Superior temporal gyrus (tissue), 1 donor: Measurements from ENCODE around the gene POU3F1.

Experiments
- DNase-seq: peaks from one replicate; pipeline ENCODE4 v3.0.0-alpha.2; 2016; ENCODE audit errors: extremely low spot score

The POU3F1 gene

GRCh38 chr1:38046333-38046883 lies at the start of gene POU3F1:
Gene POU3F1 (minus strand): TSS chr1:38046793. CDS start chr1:38046743, 50 bp downstream.
- DNase-seq = no peak

DNA sequence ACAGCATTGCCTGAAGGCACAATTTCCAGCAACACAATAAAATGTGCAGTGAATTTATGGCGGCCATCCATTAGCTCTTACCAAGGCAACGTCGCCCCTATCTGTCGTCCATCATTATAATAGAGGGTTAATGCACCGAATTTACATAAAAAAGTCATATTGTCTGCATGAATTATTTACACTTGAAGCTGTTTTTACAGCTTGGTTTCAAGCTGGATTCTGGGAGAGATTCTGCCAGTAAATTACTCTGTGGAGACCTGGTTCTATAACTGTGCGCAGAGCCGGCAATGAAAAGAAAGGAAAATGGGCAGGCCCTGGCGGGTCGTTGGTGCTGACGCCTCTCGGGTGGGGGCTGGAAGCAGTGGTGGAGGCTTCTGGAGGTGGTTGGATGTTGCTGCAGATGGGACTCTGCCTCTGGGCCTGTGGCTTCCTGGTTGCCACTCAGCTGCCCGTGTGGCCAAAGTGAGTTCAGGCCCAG lies 48.9 kb upstream of the POU3F1 start:
- DNase-seq = no peak

DNA sequence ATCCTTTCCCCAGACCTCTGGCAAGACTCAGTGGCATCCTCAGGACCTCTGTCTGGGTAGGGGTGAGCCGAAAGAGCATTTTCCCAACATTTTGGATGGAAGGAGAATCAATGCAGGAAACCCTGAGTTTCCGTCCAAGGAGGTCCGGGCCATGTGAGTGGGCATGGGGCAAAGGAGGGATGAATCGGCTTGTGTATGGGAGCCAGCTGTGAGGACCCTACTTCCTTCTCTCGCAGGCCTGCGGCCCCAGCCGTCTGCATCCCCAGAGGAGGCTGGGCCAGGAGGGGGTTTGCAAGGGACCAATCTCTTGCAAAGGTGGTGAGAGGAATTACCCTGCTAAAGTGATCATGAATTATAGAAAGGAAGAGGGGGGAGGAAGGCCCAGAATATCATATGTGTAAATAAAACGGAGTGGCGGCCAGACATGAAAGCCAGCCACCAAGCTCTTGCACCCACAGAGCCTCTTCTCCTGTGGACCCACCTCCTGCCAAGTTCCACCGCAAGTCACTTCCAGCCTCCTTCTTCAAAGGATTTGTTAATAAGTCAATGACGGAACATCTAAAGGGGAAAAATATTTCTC lies 48.2 kb upstream of the POU3F1 start:
- DNase-seq = no peak

- DNase-seq = no peak
Observed at GRCh38 chr1:38093569-38094520, 47.3 kb upstream of the POU3F1 start.

GRCh38 chr1:38092256-38092655 lies 45.7 kb upstream of the POU3F1 start:
- DNase-seq = no peak

DNA sequence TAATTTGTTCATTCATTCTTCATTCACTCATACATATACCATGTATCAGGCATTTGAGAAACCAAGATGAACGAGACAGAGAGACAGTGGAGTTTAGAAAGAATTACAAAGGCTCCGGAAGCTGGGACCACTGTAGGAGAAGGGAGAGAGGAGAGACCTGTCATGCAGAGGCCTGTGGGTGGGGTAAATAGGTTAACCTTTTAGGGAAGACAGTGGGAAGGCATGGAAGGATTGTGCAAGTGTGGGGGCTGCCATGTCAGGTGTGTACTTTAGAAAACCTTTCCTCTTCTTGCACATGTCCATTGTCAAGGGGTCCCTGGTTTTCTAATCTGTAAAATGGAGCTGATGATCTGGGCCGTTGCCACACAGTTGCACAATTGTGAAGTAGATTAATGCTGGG lies 44.2 kb upstream of the POU3F1 start:
- DNase-seq = no peak

DNA sequence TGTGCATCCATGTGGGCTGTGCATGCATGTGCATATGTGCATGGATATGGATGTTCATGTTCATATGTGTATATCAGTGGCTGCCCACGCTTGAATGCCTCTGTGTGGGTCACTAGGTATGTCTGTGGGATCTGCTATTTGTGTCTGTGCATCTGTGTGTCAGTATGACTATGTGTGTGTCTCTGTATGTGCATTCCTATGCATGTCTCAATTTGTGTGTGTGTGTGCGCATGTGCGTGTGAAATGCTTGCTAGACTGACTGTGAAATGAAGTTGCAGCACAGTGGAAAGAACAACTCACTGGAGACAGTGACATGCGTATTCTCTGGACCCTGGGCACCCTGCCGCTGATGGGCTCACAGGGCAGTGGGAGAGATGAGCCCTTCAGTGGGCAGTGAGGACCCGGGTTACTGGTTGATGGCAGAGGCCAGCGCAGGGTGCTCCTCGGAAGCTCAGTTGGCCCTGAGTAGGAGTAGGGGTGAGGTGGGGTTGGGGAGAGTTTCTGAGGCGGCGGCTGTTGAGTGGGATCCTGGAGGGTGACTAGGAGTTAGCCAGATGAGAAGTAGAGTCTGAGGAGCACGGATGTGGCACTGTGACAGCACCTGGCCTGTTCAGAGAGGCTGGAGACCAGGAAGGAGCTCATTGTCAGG lies 43.2 kb upstream of the POU3F1 start:
- no peak for DNase-seq

GRCh38 chr1:38088791-38089190 lies 42.2 kb upstream of the POU3F1 start:
- no peak for DNase-seq

DNA sequence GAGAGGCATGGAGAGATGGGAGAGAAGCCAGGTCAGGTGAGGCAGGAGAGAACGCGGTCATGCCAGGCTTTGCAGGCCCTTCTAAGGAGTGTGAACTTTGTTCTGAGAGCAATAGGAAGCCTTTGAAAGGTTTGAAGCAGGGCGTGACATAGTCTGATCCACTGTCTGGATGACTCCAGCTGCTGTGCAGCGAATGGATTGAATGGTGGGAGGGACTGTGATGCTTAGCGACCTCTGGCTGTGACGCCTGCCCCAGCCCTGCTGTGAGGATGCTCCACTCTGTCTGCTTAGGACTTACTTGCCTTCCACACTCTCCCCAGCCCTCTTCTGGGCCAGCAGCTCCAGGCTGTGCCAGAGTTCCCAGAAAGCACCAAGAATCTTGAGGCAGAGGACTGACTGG lies 41.8 kb upstream of the POU3F1 start:
- no peak for DNase-seq

DNA sequence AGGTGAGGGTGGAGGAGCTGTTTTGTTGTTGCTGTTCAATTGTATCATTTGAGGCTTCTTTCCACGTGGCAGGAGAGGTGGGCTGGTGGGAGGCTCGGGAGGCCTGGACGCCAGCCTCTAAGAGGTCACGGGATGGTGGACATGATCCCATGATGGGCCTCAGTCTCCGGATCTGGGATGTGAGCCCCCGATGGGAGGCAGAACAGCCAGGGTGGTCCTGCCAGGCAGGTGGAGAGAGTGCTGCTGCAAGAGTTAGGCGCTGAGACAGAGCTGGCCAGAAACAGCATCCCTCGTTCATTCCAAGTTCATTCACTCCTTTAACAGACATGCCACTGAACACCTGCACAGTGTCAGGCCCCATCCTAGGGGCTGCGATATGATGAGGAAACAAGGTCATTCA lies 41.1 kb upstream of the POU3F1 start:
- DNase-seq = no peak

- DNase-seq = no peak
Observed at GRCh38 chr1:38085666-38086330, 39.2 kb upstream of the POU3F1 start.

DNA sequence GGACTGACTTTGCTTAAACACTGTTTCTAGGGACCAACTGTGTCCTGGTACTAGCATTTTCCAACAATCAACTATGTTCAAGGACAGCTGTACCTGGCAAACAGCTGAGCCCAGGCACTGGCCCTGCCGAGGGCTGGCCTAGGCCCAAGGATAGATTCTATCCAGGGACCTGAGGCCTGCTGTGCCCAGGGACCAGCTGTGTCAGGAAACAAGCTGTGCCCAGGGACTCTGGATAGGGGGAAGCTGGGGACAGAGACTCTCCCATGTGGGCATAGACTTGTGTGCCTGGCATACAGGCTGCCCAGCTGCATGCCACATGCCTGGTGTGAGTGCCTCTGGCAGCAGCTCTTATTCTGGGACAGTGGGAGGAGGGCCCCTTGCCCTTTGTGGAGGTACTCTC lies 38.1 kb upstream of the POU3F1 start:
- no peak for DNase-seq

- DNase-seq = no peak
Observed at GRCh38 chr1:38084113-38084512, 37.5 kb upstream of the POU3F1 start.

DNA sequence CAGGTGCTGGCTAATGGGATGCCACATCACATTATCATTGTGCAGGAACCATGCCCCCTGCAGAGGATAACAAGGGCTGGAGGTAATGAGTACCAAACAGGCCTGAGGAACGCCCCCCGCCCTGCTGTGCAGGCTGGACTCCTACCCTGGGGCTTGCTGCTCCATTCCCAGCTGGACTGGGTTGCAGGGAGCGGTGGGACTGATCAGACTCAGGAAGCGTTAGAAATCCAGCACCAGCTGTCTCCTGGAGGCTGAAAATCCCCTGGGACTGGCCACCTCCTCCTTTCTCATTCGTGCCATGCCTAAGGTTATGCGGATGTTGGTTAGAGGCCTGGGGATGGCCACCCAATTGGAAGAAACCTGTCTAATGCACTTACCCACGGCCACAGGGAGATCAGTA lies 36.9 kb upstream of the POU3F1 start:
- no peak for DNase-seq

- DNase-seq = no peak
Observed at GRCh38 chr1:38082769-38083263, 36.2 kb upstream of the POU3F1 start.

GRCh38 chr1:38079019-38079418 lies 32.4 kb upstream of the POU3F1 start:
- no peak for DNase-seq

DNA sequence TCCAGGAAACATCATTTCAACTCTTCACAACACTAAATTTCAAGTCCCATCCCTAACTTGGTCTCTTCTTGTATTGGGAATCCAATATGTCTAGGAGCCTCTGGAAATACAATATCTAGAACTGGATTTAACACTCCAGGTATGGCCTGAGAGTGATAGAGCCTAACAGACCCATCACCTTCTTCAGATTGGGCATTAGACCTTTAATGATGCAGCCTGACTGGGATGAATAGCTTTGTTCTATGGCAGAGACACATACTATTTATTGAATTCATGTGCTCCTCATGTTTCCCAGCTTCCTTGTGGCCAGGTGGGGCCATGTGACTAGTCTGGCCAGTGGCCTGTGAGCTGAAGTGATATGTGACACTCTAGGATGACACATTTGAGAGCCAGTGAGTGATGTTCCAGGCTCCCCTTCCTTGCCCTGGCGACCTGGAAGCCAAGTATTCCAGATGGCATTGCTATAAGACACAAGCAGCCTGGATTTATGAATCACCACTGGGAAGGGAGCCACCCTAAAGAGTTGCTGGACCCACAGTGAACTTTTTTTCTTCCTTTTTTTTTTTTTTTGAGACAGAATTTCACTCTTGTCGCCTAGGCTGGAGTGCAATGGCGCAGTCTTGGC lies 31.0 kb upstream of the POU3F1 start:
- no peak for DNase-seq

DNA sequence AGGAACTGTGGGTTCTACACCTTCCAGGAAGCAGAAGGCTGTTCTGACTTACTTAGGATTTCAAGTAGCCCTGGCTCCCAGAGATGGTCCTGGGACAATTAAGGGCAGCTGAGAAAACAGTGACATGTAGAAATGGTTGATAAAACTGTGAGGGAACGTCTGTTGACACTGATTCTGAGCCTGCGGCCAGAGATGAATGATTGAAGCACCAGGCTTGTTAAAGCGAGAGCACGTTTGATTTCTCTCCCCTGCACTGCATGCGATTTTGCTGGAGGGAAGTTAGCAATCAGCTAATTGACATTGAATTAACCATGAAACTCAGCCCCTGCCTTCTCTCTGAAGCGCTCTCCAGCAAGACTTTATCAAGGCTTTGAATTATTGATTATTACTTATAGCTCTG lies 29.9 kb upstream of the POU3F1 start:
- DNase-seq = no peak

DNA sequence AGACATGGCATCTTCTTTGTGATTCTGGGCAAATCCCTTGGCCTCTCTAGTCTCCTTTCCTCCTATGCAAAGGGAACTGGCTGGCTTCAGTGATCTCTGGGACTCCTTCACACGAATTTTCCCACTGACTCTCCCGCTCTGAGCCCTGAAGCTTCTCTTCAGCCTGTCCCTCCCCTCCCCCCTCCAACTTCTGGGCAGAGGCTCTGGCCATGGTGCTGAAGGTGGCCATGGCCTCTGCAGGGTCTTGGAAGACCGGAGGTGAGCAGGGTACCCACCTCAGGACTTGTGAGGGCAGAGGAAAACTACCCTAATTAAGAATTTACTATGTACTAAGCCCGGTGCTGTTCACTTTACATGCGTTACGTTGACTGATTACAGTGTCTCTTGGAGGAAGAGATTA lies 29.4 kb upstream of the POU3F1 start:
- DNase-seq = no peak

GRCh38 chr1:38075191-38075590 lies 28.6 kb upstream of the POU3F1 start:
- DNase-seq = no peak

GRCh38 chr1:38074302-38074677 lies 27.7 kb upstream of the POU3F1 start:
- DNase-seq = no peak
